Measurements from ENCODE around the gene LOXL1. TPM values are rescaled to one million over a fixed set of nuclear protein-coding genes. Genes with fewer than 3 reads are reported as not detected.
"Not testable (repeated sequence)": the region's sequence is repeated elsewhere in the genome, so short reads cannot be mapped to it uniquely, and the experiment has no call there.

Gene LOXL1
- total RNA-seq, 1 donor from 2014 or later: 16.6 TPM

DNA sequence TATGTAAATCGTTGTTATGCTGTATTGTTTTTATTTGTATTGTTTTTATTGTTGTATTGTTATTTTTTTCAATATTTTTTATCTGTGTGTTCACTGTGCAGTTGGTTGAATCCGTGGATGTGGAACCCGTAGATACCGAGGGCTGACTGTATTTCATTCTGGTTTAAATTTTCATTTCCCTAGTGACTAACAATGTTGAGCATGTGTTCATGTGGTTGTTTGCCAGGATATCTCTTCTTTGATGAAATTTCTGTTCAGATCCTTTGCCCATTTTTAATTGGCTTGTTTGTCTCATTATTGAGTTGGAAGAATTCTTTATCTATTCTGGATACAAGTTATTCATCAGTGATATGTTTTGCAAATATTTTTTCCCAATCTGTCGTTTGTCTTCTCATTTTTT lies 36.2 kb downstream of the LOXL1 start:
- intact Hi-C loops (cut with DNase I): no loop called here
- no peak for DNase-seq (ENCODE audit: low spot score)
- no peak for ATAC-seq

GRCh38 chr15:73964736-73965093 lies 38.5 kb downstream of the LOXL1 start:
- DNase-seq (ENCODE audit: low spot score) (peak; percentile 90), ATAC-seq (peak; percentile 95)
- intact Hi-C loops (cut with DNase I): no loop called here

- ATAC-seq: peak; percentile 15
- peak; percentile 39 for DNase-seq (ENCODE audit: low spot score)
- intact Hi-C loops (cut with DNase I): no loop called here
These were observed 39.0 kb downstream of the LOXL1 start for GRCh38 chr15:73965094-73965757.

DNA sequence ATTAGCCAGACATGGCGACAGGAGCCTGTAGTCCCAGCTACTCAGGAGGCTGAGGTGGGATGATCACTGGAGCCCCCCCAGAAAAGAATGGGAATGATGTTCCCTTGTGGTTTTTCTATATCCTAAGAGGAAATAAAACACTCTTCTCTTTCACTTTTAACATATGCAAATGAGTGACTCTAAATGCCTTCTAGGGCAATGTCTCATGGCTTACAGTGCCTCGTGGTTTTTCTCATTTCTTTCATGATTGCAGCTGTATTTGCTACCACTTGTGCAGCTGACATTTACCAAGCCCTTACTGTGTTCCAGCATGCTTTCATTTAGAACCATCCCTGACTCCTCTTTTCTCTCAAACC lies 39.5 kb downstream of the LOXL1 start:
- intact Hi-C loops (cut with DNase I): no loop called here
- ATAC-seq (no peak), DNase-seq (ENCODE audit: low spot score) (no peak)

DNA sequence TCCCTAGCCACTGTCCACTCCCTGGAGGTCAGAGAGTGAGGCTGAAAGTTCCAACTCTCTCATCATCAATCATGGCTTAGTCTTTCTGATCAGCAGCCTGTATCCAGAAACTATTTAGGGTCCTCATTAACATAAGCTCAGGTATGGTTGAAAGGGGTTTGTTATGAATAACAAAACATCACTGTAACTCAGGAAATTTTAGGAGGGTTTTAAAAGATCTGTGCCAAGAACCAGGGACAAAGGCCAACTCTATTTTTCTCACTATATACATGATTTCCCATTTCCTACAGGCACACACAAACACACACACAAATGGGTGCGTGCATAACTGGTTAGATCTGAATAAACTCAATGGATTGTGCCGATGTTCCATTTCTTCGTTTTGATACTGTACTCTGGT lies 42.2 kb downstream of the LOXL1 start:
- no peak for DNase-seq (ENCODE audit: low spot score)
- ATAC-seq: no peak
- intact Hi-C loops (cut with DNase I): no loop called here

DNA sequence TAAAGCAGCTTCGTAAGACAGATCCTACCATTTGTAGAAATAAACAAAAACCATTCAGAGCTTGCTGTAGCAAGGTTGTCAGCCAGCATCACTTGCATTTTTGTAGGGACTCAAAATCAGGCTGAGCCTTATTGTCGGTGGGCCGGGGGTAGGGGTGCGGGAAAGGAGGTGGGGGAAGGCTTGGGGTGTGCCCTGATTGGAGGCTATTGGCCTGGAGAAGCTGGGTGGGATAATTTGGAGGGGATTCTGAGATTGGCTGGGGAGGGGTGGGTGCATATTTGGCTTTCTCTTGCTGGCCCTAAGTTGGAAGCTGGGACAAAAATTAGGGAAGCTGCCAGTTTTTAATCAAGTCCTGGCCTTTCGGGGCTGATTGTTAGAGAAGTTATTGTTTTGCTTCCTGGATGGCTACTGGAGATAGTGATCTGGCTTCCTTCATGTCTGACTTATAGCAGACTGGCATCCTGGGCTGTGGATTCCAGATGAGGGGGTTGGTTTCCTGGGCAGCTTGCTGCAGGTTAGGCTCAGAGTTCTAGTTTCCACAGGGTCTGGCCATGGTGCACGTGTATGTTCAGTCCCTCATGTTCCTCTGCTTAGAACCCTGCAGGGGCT lies 43.0 kb downstream of the LOXL1 start:
- DNase-seq (ENCODE audit: low spot score) (no peak), ATAC-seq (no peak)
- intact Hi-C loops (cut with DNase I): no loop called here

DNA sequence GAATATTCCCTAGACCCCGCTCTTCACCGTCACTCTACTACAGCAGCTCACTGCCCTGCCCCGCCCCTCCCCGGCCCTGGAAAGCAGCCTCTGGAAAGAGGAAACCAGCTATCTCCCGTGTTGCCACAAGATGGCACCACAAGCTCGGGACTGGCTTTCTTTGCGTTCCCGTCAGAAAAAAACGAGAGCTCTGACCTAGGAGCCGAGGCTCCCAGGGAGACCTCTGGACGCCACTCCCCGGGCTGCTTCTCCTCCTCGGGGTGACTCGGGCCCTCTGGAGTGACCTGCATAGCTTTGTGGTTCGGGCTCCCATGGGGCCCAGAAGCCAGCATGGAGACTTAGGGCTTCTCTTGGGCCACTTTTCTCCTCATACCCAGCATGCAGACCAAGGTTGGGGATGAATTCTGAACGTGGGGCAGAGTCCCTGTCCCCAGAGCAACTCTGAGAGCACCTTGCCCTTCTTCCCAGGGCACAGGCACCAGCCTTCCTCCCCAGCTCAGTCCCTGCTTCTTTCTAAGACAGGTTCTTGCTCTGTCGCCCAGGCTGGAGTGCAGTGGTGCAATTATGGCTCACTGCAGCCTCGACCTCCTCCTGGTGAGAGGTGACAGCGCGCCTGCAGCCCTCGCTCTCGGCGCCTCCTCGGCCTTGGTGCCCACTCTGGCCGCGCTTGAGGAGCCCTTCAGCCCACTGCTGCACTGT lies 46.9 kb downstream of the LOXL1 start:
- ATAC-seq (peak; percentile 91), DNase-seq (ENCODE audit: low spot score) (peak; percentile 92)
- intact Hi-C loops (cut with DNase I): no loop called here

- ATAC-seq: not testable (repeated sequence)
- DNase-seq (ENCODE audit: low spot score): peak; percentile 54
These were observed 47.5 kb downstream of the LOXL1 start for GRCh38 chr15:73973683-73974200.

DNA sequence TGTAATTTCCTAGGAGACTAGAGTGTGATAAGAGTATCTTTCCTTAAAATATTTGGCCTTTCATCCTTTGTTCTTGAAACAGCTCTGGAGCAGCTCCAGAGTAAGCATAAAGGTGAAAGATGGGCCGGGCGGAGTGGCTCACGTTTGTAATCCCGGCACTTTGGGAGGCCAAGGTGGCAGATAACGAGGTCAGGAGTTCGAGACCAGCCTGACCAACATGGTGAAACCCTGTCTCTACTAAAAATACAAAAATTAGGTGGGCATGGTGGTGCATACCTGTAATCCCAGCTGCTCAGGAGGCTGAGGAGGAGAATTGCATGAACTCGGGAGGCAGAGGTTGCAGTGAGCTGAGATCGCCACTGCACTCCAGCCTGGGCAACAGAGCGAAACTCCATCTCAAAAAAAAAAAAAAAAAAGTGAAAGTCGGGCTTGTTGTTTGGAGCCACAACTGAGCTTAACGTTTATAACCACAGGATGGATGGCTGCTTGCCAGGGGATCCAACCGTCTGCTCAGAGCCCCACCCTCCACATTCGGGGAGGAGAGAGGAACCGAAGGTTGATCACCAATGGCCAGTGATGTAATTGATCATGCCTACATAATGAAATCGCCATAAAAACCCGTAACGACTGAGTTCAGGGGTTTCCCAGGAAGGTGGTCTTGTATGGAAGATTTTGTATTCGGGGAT lies 49.3 kb downstream of the LOXL1 start:
- intact Hi-C loops (cut with DNase I): loop anchor here (1.0 kb wide), 1 partner anchor 21 kb away; no protein-coding TSS in a partner anchor
- DNase-seq (ENCODE audit: low spot score) (peak; percentile 72), ATAC-seq (peak; percentile 12)

More at GRCh38 chr15:73973683-73974200, 47.5 kb downstream of the LOXL1 start:
- intact Hi-C loops (cut with DNase I): not testable (repeated sequence)

DNA sequence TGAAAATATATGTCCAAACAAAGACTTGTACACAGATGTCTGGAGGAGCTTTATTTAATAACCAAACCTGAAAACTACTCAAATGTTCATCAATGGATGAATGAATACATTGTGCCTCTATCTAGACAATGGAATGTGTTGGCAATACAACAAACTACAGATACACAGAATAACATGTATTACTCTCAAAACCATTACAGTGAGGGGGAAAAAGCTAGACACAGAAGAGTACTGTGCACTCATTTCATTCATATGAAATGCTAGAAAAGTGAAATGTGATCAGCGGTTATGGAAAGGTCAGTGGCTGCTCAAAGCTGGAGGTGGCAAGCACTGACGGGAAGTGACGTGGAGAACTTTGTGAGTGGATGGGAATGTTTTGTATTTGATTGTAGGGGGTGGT lies 52.6 kb downstream of the LOXL1 start:
- intact Hi-C loops (cut with DNase I): no loop called here
- ATAC-seq: no peak
- no peak for DNase-seq (ENCODE audit: low spot score)

DNA sequence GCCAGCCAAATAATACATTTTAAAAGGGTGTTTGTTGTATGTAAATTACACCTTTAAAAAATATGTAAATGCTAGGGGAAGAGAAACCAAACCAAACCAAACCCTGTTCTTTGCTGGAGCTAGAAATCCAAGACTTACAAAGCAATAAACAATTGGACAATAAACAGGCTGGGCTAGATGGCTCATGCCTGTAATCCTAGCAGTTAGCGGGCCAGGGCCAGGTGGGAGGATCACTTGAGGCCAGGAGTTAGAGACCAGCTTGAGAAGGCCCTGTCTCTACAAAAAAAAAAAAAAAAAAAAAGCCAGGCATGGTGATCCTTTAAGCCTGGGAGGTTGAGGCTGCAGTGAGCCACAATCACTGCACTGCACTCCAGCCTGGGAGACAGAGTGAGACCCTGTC lies 53.4 kb downstream of the LOXL1 start:
- no peak for ATAC-seq
- intact Hi-C loops (cut with DNase I): no loop called here
- no peak for DNase-seq (ENCODE audit: low spot score)

DNA sequence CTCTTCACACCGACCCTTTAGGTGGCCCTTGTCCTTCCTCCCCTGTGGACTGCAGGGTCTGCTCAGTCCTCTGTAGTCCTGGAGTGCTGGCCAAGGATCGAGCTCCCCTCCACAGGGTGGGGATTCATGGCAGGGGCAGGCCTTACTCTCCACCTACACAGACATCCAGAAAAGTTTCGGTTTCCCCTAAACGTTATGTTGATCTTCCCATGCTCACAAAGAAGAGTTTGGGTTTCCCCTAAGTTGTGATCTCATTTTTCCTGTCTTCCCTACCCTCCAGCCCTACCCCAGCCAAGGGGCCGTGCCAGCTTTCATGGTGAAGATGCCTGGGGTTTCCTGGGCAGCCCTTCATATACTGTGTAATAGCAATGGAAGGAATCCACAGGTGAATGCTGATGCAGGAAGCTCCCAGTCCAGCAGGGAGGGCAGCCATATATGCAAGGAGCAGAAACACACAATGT lies 55.5 kb downstream of the LOXL1 start:
- DNase-seq (ENCODE audit: low spot score): no peak
- no peak for ATAC-seq
- intact Hi-C loops (cut with DNase I): no loop called here

DNA sequence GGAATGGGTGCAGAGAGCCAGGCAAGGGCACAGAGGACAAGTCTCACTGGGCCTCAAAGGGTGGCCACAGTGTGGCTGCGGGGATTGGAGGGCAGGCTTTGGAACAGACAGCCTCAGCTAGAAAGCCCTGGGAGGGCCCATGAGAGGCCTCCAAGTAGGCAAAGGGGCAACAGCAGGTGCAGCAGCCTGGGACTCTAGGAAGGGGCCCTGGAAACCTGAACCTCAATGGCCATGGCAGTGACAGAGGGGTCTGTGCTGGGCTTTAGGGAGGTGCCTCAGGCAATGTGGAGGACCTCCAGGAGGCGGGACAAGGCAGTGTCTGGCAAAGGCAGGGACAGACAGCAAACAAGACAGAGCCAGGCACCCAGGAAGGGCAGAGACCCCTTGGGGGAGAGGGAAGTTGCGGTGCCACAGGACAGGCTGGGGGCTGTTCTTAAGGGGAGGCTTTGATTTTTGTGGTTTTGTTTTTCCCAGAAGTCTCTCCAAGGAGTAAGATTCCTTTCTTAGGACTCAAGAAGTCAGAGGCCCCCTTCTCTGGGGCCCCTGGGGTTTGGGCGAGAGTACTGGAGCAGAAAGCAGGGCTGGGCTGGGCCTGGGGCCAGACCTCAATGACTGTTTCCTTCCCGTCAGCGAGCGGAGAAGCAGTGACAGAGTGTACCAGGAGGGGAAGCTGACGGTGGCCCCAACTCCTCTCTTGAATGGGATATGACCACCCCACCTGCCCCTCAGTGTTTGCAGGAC lies 56.1 kb downstream of the LOXL1 start:
- ATAC-seq (peak; percentile 93), DNase-seq (ENCODE audit: low spot score) (peak; percentile 90)
- intact Hi-C loops (cut with DNase I): no loop called here

- ATAC-seq (peak; percentile 48), DNase-seq (ENCODE audit: low spot score) (peak; percentile 80)
- intact Hi-C loops (cut with DNase I): no loop called here
These were observed 57.0 kb downstream of the LOXL1 start for GRCh38 chr15:73983211-73983727.

DNA sequence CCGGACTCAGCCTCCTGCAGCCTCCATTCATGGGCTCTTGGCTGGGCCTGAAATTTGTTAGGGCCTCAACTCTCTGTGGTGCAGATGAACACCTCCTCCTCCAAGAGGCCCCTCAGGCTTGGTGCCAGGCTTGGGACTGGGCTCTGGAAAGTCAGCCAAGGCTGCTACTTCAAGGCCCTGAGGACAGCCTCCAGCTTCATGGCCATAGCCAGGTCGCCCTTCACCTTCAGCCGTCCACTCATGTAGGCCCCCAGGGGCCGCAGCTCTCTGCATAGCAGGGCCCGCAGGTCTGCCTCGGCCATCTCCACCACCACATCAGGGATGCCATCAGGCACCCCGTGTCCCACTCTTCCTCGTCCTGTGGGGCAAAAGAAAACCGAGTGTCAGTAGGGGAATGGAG lies 57.5 kb downstream of the LOXL1 start:
- intact Hi-C loops (cut with DNase I): no loop called here
- DNase-seq (ENCODE audit: low spot score): no peak
- ATAC-seq: no peak

DNA sequence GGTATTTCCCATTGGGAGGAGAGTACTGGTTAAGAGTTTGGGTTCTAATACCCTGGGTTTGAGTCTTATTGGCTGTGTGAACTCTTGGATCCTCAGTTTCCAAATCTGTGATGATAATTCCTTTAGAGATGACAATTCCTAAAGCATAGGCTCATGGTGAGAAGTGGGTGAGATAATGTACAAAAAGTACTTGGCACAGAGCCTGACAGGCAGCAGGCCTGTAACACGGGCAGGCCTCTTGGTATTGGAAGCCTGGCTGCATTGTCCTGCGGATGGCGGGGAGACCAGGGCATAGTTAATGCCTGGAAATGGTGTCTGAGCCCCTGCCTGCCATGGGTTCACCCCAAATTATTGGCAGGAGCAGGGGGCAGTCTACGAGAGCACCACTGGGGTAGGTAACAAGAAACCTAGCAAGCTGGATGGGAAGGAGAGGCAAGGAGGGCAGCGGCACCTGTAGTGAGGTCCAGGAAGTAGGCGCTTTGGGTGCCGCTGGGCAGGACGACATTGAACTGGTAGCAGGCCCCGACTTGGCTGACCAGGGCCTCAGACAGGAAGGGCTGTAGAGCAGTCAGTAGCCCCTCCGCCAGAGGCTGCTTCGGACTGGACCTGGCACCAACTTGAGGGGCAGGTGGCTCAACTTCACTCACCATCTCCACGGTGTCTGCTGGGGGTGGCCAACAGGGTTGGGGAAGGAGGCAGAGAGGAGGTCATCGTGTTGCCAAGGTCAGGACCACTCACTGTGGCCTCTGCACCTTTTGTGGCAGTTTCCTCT lies 58.1 kb downstream of the LOXL1 start:
- DNase-seq (ENCODE audit: low spot score): no peak
- intact Hi-C loops (cut with DNase I): no loop called here
- no peak for ATAC-seq

- intact Hi-C loops (cut with DNase I): no loop called here
- DNase-seq (ENCODE audit: low spot score): no peak
- no peak for ATAC-seq
These were observed 59.0 kb downstream of the LOXL1 start for GRCh38 chr15:73985101-73985873.
